Fibroblast of skin of abdomen (primary cell): ENCODE measurements around the gene RNASEL.
A peak's percentile ranks its signal among the peaks of the same experiment; 100 is the strongest.

Source experiments
- DNase-seq: peaks from one replicate; pipeline ENCODE4 v3.0.0-alpha.2; 2013

The RNASEL gene

DNA sequence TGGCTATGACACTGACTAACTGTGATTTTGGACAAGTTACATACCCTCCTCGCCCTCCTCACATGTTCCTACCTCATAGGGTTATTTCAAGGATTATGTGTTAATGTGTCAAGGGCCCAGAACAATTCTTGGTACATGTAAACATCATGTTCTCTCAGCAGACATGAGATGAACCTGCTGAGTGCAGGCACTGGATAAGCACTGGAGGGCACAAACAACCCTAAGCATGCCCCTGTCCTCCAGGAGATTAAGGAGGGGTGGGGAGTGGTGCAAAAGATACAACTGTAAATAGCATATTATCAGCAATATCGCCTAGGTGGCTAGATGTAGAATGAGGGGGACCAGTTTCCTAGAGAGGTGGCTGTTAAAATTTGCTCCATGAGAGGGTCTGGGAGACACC, 32.9 kb upstream of the RNASEL start:
- DNase-seq = no peak

DNA sequence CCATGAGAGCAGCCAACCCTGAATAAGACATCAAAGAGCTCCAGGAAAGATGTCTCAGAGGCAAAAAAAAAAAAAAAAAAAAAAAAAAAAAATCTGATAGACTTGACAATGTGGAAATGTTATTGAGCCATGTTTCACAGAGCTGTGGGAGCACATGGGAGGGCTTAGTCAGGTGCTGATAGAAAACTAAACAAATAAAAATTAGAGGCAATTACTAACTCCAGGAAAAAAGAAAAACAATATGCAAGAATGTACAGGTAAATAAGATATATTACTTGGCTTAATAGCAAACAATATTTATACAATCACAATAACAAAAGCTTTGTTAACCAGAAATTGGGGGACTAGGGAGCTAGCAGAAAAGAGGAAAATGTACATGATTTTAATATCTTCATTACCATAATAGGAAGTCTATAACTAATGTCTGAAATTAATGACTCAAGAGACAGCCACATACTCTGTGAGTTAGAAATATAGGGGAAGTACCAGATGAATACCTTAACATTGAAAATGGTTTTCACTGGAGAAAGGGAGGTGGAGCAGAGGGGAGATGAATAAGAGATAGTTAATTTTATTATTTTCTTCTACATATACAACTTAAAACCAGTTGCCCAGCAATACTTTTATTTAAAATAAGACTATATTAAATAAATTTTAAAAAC, 32.0 kb upstream of the RNASEL start:
- no peak for DNase-seq

DNA sequence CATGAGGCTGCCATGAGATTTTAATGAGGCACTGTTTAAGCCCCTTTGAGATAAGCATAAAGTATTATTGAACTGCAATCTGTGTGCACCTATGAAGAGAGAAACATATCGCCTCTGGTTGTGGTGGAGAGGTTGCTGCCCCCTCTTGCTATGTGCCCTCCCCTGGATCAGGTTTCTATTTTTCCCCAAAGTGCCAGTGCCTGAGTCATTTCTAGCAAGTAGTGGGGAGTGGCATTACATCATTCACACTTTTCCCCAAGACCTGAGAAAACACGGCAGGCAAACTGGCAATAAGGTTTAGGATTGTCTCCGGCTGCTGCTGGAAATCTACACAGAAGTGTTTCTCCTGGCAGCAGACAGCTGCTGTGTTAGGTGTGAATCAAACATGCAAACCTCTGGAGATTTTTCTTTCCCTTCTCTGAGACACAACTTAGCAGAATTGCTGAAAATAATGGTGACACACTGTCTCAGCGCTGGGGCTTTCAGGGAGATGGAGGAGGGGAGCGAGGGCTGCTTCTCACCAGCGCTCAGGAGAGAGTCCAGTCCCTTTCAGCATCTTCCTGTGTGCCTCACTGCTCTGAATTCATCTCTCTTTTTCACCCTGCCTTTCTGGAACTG, 28.8 kb upstream of the RNASEL start:
- DNase-seq = peak; percentile 50

DNA sequence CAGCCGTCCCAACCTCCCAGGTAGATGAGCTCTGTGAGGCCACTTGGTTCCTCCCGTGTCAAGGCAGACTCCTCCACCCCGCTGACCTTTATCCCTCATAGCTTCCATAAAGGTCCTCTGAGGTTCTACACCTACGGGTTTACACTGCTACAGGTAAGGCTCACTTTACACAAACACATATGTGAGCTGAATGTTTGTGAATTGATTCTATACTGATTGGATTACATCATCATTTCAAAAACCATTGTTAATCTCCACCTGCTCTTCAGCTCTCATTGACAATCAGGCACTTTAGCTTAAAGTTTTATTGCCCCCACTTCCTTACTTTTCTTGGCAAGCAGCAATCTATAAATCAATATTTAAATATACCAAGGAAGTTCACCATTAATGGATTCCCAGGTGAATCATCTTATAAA, 28.0 kb upstream of the RNASEL start:
- DNase-seq = no peak

DNA sequence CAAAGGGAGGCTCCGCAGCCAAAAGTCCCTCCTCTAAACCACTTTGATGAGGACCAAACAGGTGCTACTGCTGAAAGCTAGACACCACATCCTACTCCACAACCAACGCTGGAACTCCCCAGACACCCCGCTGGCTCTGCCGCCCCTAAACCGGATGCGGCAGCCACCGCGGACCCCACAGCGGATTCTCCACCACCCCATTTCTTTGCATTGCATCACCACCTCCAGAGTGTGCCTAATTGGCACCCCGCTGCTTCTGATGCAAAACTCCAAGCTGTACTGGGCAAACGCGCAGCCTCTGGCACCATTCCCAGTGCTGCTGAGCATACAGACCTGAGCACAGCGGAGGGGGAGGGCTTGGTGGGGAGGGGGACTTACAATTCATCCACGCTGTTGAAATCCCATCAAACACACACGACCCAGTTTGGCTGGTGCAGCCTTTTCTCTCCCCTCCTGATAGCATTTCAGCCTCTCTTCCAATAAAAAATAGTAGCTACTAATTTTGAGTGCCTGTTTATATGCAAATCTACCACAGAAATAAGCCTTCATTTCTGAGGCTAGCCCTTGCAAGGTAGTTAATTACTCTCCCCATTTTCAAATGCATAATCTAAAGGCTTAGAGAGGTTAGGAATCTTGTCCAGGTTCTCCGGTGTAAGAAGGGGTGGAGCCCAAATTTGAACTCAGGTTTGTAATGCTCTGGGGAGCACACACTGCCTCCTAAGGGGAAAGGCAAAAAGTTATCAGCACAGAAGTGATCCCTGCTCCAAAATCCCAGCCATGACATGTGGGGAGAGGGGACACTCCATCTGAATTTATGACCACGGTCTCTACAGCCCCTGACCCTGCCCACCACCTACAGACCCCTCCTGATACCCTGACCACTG, 27.3 kb upstream of the RNASEL start:
- peak; percentile 82 for DNase-seq

DNA sequence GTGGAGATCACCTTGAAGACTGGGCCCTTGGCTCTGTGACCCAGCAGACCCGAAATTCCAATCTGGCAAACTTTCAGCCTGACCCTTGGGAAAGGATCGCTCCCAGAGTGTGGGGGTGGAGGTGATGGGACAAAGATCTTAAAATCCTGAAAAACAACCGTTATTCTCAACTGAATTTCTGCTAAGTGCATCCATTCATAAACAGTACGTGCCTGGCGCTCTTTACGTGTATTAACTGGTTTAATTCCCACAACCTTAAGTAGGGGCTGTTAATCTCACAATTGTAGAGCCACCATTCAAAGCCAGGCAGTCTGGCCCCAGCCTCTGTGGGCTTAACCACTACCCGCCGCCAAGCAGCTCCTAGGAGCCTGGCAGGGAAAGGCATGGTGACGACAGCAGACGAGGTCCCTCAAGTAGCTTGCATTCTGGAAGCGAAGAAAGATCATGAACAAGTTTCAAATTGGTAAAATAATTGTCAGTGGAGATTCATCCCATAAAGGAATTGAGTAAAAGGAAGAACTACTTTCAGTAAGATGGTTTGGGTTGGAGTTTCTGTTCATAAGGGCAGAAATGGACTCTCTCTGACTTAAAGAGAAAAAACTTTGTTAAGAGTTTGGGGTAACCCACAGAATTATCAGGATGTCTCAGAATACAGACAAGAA, 26.5 kb upstream of the RNASEL start:
- no peak for DNase-seq

DNA sequence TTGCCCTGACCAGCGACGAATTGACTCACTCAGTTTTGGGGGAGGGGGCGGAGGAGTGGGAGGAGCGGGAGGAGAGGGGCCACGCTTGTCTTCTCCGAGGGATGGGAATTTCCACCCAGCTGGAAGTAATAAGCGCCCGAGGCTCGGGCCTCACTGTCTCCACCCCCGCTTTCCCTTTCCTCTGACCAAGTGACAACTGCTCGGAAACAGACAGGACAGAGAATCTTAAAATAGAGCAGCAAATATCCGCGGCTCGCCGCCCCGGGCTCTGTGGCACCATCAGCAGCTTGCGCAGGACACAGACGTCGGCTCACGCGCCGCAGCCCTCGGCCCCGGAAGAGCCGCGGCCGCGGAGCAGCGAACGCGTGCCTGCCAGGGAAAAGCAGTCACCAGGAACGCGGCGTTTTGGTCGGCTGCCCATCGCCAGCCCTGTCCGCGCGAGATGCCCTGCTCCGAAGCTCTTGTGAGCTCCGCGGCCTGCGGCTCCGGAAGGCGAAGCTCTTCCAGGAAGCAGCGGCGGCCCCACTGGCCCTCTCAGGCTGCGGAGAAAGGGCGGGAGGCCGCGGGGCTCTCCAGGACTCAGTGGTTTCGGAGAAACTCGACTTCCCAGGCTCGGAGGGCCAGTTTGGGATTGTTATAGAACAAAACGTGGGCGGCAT, 25.9 kb upstream of the RNASEL start:
- DNase-seq = peak; percentile 90

DNA sequence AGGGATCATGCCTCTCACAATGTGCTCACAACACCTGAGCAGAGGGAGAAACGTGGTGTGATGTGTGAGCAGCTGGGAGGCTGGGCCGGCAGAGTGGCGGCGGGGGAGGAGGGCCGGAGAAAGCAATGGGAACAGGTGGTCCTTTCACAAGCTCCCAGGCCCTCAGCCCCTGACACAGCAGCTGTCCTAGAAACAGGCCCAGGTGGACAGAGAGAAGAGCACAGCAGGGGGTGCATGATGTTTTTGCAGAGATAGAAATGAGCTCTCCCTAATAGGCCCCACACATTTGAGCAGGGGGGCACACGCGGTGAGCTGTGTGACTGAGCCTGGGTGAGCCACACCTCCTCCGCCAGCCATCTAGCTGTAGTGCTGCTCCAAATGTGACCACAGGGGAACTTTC, 22.7 kb upstream of the RNASEL start:
- no peak for DNase-seq

DNA sequence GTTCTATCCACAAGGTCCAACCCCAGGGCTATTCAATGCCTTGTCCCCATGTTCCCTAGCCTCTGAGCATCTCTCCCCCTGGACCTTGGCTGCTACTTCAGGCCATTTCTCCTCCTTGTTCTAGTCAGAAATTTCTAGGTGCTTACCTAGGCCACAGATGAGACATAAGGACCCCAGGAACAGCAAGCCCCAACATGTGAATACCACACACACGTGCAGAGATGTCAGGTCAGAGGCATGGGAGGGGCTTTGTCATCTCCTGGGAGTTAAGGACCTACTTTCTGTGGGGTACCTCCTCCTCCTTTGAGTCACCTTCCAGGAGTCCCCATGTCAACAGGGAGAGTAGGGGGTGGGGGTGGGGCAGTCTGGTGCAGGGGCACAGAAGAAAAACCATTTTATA, 22.3 kb upstream of the RNASEL start:
- DNase-seq = no peak

DNA sequence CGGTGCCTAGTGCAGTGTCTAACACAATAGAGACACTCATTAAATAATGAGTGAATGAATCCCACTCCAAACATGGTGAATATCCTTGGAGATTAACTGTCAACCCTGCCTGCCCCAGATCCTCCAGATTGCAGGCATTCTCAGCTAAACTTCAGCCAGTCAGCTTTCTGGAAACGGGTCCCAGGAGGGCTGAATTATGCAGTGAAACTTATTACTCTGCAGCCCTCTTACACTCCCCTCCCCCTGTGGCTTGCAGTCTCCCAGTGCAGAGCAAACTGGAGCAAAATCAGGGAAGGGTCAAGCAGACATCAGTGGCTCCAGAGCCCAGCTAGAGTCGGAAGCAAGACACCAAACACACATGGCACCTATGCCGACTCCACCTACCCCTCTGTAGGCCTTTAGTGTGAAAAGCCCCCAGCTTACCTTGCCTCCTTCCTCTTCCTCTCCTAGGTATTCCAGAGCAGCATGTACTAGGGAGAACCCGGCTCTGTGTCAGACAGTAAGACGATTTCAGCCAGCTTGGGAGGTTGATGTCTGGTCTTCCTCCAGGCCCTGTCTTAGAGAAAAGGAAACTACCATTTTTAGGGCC, 21.6 kb upstream of the RNASEL start:
- DNase-seq = peak; percentile 50

DNA sequence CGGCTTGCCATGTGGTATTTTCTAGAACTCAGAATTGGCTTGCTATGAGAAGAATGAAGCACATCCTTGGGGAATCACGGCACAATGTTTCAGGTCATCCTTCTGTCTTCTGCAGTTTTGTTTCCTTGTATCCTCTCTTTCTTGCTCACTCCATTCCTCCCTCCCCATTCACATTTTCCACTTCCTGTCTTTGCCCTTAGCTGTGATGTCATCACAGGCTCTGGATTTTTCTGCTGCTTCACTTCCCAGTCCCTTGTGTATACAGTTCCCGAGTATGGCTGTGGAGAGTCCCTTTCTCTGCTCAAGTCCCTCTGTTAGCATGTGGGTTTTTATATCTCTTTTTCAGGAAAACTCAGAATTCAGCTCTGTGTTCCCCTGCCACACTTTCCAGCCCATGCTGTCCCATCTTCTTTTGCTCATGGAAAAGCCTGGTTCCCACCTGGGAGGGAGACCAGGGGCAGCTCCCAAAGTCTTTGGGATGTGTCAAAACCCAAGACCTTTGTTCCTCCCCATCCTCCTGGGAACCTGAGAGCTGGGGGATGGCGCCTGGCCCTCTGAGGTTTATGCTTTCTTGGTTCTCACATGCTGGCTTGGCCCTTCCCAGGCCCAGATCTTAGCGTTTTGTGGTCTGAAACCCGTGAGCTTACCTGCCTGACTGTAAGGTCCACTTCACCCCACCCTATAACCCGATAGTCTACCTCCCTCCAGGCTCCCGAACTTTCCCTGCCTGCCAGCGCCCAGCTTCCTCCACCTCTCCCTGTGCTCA, 20.0 kb upstream of the RNASEL start:
- DNase-seq = peak; percentile 47

DNA sequence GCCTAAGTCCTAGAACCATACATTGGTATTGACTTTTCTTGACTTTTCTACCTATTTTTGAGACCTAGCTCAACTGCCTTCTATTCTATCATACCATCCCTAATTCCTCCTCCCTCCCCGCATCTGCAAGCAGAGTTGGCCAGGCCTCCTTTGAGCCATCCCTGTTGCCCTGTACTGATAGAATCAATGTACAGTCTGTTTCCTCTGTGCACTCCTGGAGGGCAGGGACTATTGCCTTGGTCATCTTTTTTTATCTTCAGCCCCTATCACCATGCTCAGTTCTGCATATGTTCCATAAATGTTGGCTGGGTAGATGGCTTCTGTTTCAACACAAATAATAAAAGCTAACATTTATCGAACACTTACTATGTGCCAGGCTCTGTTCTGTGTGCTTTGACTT, 19.2 kb upstream of the RNASEL start:
- DNase-seq = no peak

DNA sequence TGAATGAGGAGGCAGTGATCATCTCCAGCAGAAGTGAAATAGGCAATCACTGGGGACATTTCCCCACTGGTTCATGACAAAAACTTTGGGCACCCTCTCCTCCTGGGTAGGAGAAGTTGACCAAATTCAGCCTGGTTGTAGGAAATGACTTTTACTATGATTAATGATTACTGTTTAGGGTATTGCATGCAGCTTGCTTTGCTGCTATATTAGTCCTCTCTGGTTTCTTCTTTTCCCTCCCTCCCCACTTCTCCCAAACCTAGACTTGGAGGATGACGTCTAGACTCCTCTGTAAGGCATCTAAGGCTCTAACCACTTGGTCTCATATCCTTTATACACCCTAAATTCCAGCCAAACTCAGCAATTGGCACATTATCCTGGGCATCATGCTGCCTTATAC, 18.5 kb upstream of the RNASEL start:
- DNase-seq = no peak

DNA sequence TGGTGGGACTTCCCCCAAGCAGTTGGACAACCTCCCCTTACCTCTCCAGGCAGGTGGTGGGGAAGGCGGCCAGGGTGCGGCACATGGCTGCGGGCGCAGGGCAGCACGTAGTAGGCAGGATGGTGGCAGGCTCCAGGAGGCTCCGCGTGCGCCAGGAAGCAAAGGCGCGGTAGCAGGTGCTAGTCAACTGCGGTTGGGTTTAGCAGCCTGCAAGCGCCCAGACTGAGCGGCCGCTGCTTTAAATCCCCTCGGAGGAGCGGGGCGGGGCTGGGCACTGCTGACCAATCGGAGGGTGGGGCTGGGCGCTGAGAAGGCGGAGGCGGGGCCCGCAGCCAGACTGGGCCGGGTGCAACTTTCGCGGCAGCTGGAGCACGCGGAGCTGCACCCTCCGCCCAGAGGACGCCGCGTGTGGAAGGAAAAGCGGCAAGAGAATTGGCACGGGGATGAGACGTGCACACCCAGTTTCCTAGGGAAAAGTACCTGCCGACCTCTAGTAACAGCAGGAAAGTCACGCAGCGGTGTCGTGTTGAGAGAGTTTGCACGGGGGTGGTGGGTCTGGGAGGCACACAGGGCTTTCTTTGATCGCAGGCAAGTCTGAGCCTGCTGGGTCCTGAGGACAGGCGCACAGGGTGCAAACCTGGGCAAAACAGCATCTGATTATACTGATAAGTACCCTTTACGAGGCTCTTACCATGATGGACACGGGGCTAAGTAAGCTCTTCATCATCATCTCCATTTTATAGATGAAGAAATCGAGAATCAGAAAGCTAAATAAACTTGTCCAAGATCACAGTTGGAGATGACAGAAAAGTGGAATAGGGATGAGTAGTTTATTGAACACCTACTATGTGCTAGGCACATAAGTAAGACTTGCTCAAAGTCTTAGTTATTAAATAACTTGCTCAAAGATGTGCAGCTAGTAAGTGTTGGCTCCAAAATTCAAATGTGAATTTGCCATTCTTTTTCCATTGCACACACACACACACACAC, 15.4 kb upstream of the RNASEL start, which contains the start of gene RGS16:
TSS of gene RGS16 (minus strand) at position 215 of the 990 bp plus-strand sequence. CDS start at position 85, 130 bp downstream.
- peak; percentile 83 for DNase-seq

DNA sequence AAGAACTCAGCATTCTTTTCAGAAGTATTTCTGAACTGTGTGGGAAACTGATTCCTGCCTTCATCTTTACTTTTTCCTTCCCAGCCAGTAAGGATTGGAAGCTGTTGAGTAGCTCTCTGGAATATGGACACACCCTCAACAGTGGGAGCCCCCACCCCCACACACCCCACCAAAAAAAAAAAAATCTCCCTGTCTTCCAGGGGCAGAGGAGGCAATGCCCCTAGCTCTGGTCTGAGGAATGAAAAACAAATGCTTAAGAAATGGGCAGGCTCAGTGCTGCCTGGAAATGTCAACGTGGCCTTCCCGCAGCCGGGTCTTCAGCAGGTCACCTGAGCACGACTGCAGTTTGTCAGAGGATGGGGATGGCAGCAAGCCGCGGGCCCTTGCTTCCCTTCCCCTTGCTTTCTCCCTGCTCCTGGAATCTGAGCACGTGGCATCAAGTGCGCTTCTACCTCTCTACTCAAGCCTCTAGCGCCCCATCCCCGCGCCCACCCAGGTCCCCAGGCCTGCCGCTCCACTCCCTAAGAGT, 14.7 kb upstream of the RNASEL start:
- peak; percentile 8 for DNase-seq

DNA sequence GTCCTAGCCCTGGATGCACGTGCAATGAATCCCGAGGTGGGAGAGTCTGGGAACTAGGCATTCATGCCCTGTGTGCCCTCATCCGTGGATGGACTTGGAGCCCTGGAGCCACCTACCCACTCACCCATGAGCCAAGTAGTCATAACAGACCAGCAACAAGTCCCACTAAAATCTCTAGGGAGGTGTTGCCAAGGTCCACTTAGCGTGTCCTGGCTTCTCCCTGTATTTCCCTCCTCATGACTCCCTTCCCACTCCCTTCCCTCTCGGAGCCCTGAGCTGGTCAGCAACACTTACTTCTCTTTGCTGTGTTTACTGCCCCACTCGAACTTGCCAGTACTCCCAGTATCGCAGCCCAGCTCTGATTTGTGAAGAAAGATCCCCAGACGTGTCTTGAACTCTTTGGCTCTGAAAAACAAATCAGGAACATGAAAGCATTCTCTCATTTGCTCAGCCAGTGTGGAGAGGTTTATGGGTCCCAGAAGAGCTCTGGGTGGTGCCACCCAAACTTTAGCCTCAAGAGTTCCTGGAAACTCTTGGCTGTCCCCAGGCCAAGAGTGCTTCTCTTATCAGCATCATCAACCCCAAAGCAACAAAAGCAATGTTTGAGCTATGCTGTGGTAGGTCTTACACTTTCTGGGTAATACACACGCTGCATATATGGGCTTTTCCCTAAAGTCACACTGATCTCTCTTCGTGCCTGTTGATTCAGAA, 14.0 kb upstream of the RNASEL start:
- DNase-seq = peak; percentile 8

DNA sequence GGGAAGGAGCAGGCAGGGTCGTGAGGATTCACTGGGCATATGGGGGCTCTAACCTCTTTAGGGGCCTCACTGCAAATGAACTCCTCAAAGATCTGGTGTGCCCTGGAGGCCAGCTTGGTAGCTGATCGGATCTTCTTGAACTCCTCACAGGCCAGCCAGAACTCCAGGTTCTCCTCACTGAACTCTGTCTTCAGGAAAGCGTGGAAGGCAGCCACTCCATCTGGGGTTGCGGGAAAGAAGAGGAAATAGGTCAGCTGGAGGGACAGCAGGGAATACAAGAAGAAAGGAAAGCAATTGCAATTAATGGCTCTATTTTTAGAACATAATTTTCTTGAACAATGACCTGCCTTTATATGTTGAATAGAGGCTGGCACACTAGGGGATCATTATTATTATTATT, 12.9 kb upstream of the RNASEL start:
- DNase-seq = no peak

DNA sequence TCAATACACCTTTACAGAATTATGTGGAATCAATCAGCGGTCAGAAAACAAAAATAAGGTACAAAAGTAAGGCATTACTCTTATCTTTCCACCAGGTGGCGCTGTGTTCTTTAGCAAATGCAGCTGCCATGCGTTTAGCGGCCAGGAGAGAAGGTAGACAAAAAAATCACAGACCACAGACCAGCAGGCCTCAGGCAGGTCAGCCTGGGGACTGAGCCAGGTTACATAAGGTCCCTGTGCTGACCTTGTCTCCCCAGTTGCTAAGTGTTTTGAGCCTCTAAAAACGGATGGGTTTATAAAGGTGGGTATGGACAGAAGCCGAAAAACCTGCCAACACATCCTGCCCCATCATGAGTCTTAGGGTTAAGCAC, 12.3 kb upstream of the RNASEL start:
- peak; percentile 66 for DNase-seq
